Islet of Langerhans (tissue), 1 donor: ENCODE results near the gene DOCK9.

Experiments used
- FAIRE-seq: peaks from one replicate; lab custom pipeline; 2011; peaks lifted over from hg19 to GRCh38; lab: Jason Lieb, UNC

DOCK9 gene

GRCh38 chr13:98848746-98849145 is 129.1 kb downstream of the DOCK9 start:
- FAIRE-seq = no peak

- no peak for FAIRE-seq
Measured at GRCh38 chr13:98847780-98848179, 130.1 kb downstream of the DOCK9 start.

- FAIRE-seq = no peak
Measured at GRCh38 chr13:98846986-98847385, 130.9 kb downstream of the DOCK9 start.

- FAIRE-seq = no peak
Measured at GRCh38 chr13:98846521-98846920, 131.3 kb downstream of the DOCK9 start.

- no peak for FAIRE-seq
Measured at GRCh38 chr13:98845742-98846141, 132.1 kb downstream of the DOCK9 start.

GRCh38 chr13:98844021-98844420 is 133.8 kb downstream of the DOCK9 start:
- FAIRE-seq = no peak

GRCh38 chr13:98843482-98843877 is 134.4 kb downstream of the DOCK9 start:
- no peak for FAIRE-seq

- FAIRE-seq = peak; percentile 96
Measured at GRCh38 chr13:98842858-98843481, 134.9 kb downstream of the DOCK9 start.

- FAIRE-seq = no peak
Measured at GRCh38 chr13:98842070-98842469, 135.8 kb downstream of the DOCK9 start.

- no peak for FAIRE-seq
Measured at GRCh38 chr13:98839856-98840769, 137.8 kb downstream of the DOCK9 start.

- FAIRE-seq = no peak
Measured at GRCh38 chr13:98838776-98839175, 139.1 kb downstream of the DOCK9 start.

GRCh38 chr13:98837896-98838295 is 140.0 kb downstream of the DOCK9 start:
- FAIRE-seq = no peak

- FAIRE-seq = no peak
Measured at GRCh38 chr13:98835156-98835555, 142.7 kb downstream of the DOCK9 start.

- no peak for FAIRE-seq
Measured at GRCh38 chr13:98834254-98834960, 143.5 kb downstream of the DOCK9 start.

GRCh38 chr13:98831236-98831635 is 146.6 kb downstream of the DOCK9 start:
- FAIRE-seq = no peak

GRCh38 chr13:98829541-98829940 is 148.3 kb downstream of the DOCK9 start:
- no peak for FAIRE-seq

GRCh38 chr13:98828614-98829013 is 149.2 kb downstream of the DOCK9 start:
- no peak for FAIRE-seq

GRCh38 chr13:98827449-98827848 is 150.4 kb downstream of the DOCK9 start:
- no peak for FAIRE-seq

- FAIRE-seq = no peak
Measured at GRCh38 chr13:98826146-98826545, 151.7 kb downstream of the DOCK9 start.

- no peak for FAIRE-seq
Measured at GRCh38 chr13:98825659-98826058, 152.2 kb downstream of the DOCK9 start.

- no peak for FAIRE-seq
Measured at GRCh38 chr13:98824376-98825160, 153.3 kb downstream of the DOCK9 start.

- FAIRE-seq = no peak
Measured at GRCh38 chr13:98823442-98823841, 154.4 kb downstream of the DOCK9 start.
